ENCODE results near the gene OGDH.
"Not testable (repeated sequence)": the region's sequence is repeated elsewhere in the genome, so short reads cannot be mapped to it uniquely, and the experiment has no call there.

Gene OGDH

GRCh38 chr7:44667190-44667589, 60.8 kb downstream of the OGDH start:
- no peak for DNase-seq (ENCODE audit: low read depth in 2 of 2)

GRCh38 chr7:44671069-44671468, 64.6 kb downstream of the OGDH start:
- DNase-seq (ENCODE audit: low read depth in 2 of 2), result no peak

GRCh38 chr7:44673324-44673723, 66.9 kb downstream of the OGDH start:
- no peak for DNase-seq (ENCODE audit: low read depth in 2 of 2)

- no peak for DNase-seq (ENCODE audit: low read depth in 2 of 2)
Measured at GRCh38 chr7:44673771-44674170, 67.3 kb downstream of the OGDH start.

- DNase-seq (ENCODE audit: low read depth in 2 of 2), result no peak
Measured at GRCh38 chr7:44674381-44674780, 68.0 kb downstream of the OGDH start.

GRCh38 chr7:44676776-44677175, 70.3 kb downstream of the OGDH start:
- DNase-seq (ENCODE audit: low read depth in 2 of 2), result no peak

- no peak for DNase-seq (ENCODE audit: low read depth in 2 of 2)
Measured at GRCh38 chr7:44678101-44678470, 71.7 kb downstream of the OGDH start.

- no peak for DNase-seq (ENCODE audit: low read depth in 2 of 2)
Measured at GRCh38 chr7:44678471-44679179, 72.2 kb downstream of the OGDH start.

GRCh38 chr7:44681645-44682044, 75.2 kb downstream of the OGDH start:
- DNase-seq (ENCODE audit: low read depth in 2 of 2), result no peak

GRCh38 chr7:44685723-44686122, 79.3 kb downstream of the OGDH start:
- DNase-seq (ENCODE audit: low read depth in 2 of 2), result no peak

- no peak for DNase-seq (ENCODE audit: low read depth in 2 of 2)
Measured at GRCh38 chr7:44689427-44689826, 83.0 kb downstream of the OGDH start.

- no peak for DNase-seq (ENCODE audit: low read depth in 2 of 2)
Measured at GRCh38 chr7:44693641-44694313, 87.3 kb downstream of the OGDH start.

GRCh38 chr7:44694326-44694725, 87.9 kb downstream of the OGDH start:
- no peak for DNase-seq (ENCODE audit: low read depth in 2 of 2)

GRCh38 chr7:44694766-44695165, 88.3 kb downstream of the OGDH start:
- DNase-seq (ENCODE audit: low read depth in 2 of 2), result no peak

GRCh38 chr7:44695756-44696155, 89.3 kb downstream of the OGDH start:
- no peak for DNase-seq (ENCODE audit: low read depth in 2 of 2)

GRCh38 chr7:44696728-44697127, 90.3 kb downstream of the OGDH start:
- no peak for DNase-seq (ENCODE audit: low read depth in 2 of 2)

- no peak for DNase-seq (ENCODE audit: low read depth in 2 of 2)
Measured at GRCh38 chr7:44697136-44698045, 91.0 kb downstream of the OGDH start.

GRCh38 chr7:44698046-44698580, 91.7 kb downstream of the OGDH start:
- no peak for DNase-seq (ENCODE audit: low read depth in 2 of 2)

- not testable (repeated sequence) for DNase-seq (ENCODE audit: low read depth in 2 of 2)
Measured at GRCh38 chr7:44699598-44699997, 93.2 kb downstream of the OGDH start.

- no peak for DNase-seq (ENCODE audit: low read depth in 2 of 2)
Measured at GRCh38 chr7:44700322-44700721, 93.9 kb downstream of the OGDH start.

- DNase-seq (ENCODE audit: low read depth in 2 of 2), result not testable (repeated sequence)
Measured at GRCh38 chr7:44703391-44703790, 97.0 kb downstream of the OGDH start.

- DNase-seq (ENCODE audit: low read depth in 2 of 2), result no peak
Measured at GRCh38 chr7:44703921-44704320, 97.5 kb downstream of the OGDH start.
